GM23338 (cell line): Measurements from ENCODE around the gene CES4A. TPM values are rescaled to one million over a fixed set of nuclear protein-coding genes. Genes with fewer than 3 reads are reported as not detected.

Experiments
- ATAC-seq: fragments of 200-7000 bp; cut with Tn5 transposase; 3 replicates; pipeline ENCODE4 v1.9.1; 2020
- DNase-seq: peaks from one replicate; pipeline ENCODE4 v3.0.0-alpha.2; 2015; ENCODE audit warnings: low spot score
- H2AFZ ChIP-seq: fragments of 200-600 bp; sonication (generic); 2 replicates; pipeline ENCODE4 v1.8.0; 2016; ENCODE audit warnings: antibody characterized with exemption, mild to moderate bottlenecking, moderate library complexity
- H3F3A ChIP-seq: fragments of 200-600 bp; sonication (generic); replicated peaks from 2 replicates; pipeline ENCODE4 v1.8.0; 2017; ENCODE audit warnings: antibody characterized with exemption, mixed run types, low read depth
- H3K27ac ChIP-seq: fragments of 200-600 bp; sonication (generic); 2 replicates; pipeline ENCODE4 v1.6.1; 2016; ENCODE audit warnings: low read depth
- H3K27me3 ChIP-seq: fragments of 200-600 bp; sonication (generic); 2 replicates; pipeline ENCODE4 v1.8.0; 2016; ENCODE audit warnings: mild to moderate bottlenecking, mixed run types, moderate library complexity; ENCODE audit not compliant: insufficient read depth
- H3K36me3 ChIP-seq: fragments of 200-600 bp; sonication (generic); 2 replicates; pipeline ENCODE4 v1.8.0; 2016; ENCODE audit warnings: mild to moderate bottlenecking; ENCODE audit not compliant: insufficient read depth
- H3K4me1 ChIP-seq: fragments of 200-600 bp; sonication (generic); 2 replicates; pipeline ENCODE4 v1.8.0; 2016; ENCODE audit warnings: mild to moderate bottlenecking, moderate library complexity; ENCODE audit not compliant: insufficient read depth
- H3K4me2 ChIP-seq: fragments of 200-600 bp; sonication (generic); 2 replicates; pipeline ENCODE4 v1.7.1; 2017; ENCODE audit warnings: mixed run types
- H3K4me3 ChIP-seq: fragments of 200-600 bp; sonication (generic); 2 replicates; pipeline ENCODE4 v1.6.1; 2016; ENCODE audit warnings: mixed run types
- H3K79me2 ChIP-seq: fragments of 200-600 bp; sonication (generic); replicated peaks from 2 replicates; pipeline ENCODE4 v1.8.0; 2017; ENCODE audit warnings: mild to moderate bottlenecking; ENCODE audit not compliant: insufficient read depth
- H3K9me2 ChIP-seq: fragments of 200-600 bp; sonication (generic); 2 replicates; pipeline ENCODE4 v1.8.0; 2017; ENCODE audit not compliant: insufficient read depth
- H4K20me1 ChIP-seq: fragments of 200-600 bp; sonication (generic); replicated peaks from 2 replicates; pipeline ENCODE4 v1.8.0; 2017; ENCODE audit warnings: mild to moderate bottlenecking; ENCODE audit not compliant: insufficient read depth
- H3K27ac Mint-ChIP-seq: 2 replicates; pipeline ENCODE4 v1.8.0; 2020; ENCODE audit warnings: inconsistent platforms, mild to moderate bottlenecking, moderate library complexity, mixed read lengths
- H3K27me3 Mint-ChIP-seq: 3 replicates; pipeline ENCODE4 v1.8.0; 2022; ENCODE audit warnings: low read depth, mild to moderate bottlenecking, moderate library complexity, mixed read lengths, inconsistent platforms; ENCODE audit not compliant: insufficient read depth, poor library complexity
- H3K36me3 Mint-ChIP-seq: 3 replicates; pipeline ENCODE4 v1.8.0; 2021; ENCODE audit warnings: low read depth, mild to moderate bottlenecking, inconsistent platforms, moderate library complexity, mixed read lengths
- H3K4me1 Mint-ChIP-seq: 3 replicates; pipeline ENCODE4 v1.8.0; 2020; ENCODE audit warnings: mild to moderate bottlenecking, inconsistent platforms, mixed read lengths
- H3K4me3 Mint-ChIP-seq: 3 replicates; pipeline ENCODE4 v1.8.0; 2021; ENCODE audit warnings: moderate library complexity, mild to moderate bottlenecking, inconsistent platforms, mixed read lengths
- H3K9me3 Mint-ChIP-seq: 3 replicates; pipeline ENCODE4 v1.8.0; 2020; ENCODE audit warnings: moderate library complexity, mild to moderate bottlenecking, inconsistent platforms, mixed read lengths
- CREB1 ChIP-seq: fragments of 250-450 bp; sonication (Bioruptor Pico); IDR thresholded peaks from 2 replicates; pipeline ENCODE4 v1.5.0; 2020; ENCODE audit warnings: low read depth, mild to moderate bottlenecking, moderate library complexity
- ETS1 ChIP-seq: IDR thresholded peaks from 2 replicates; pipeline ENCODE4 v1.6.1; 2016; ENCODE audit warnings: antibody characterized with exemption
- EZH2 ChIP-seq: fragments of 200-600 bp; sonication (generic); IDR thresholded peaks from one replicate; pipeline ENCODE4 v1.8.0; 2017; ENCODE audit warnings: antibody characterized with exemption, mild to moderate bottlenecking, low read depth; ENCODE audit not compliant: unreplicated experiment
- EZH2phosphoT487 ChIP-seq: fragments of 200-600 bp; sonication (generic); IDR thresholded peaks from one replicate; pipeline ENCODE4 v1.8.1; 2018; ENCODE audit warnings: antibody characterized with exemption; ENCODE audit not compliant: unreplicated experiment
- NANOG ChIP-seq: IDR thresholded peaks from 2 replicates; pipeline ENCODE4 v1.6.1; 2016; ENCODE audit warnings: antibody characterized with exemption, borderline replicate concordance
- POLR2AphosphoS5 ChIP-seq: IDR thresholded peaks from 2 replicates; pipeline ENCODE4 v1.6.1; 2016; ENCODE audit warnings: antibody characterized with exemption, low read depth
- REST ChIP-seq: IDR thresholded peaks from one replicate; pipeline ENCODE4 v1.6.1; 2018; ENCODE audit warnings: antibody characterized with exemption; ENCODE audit not compliant: unreplicated experiment
- STAT1 ChIP-seq: IDR thresholded peaks from one replicate; pipeline ENCODE4 v1.6.1; 2016; ENCODE audit warnings: antibody characterized with exemption; ENCODE audit not compliant: unreplicated experiment
- ZNF114 ChIP-seq: fragments of 250-450 bp; sonication (Bioruptor Pico); IDR thresholded peaks from 2 replicates; pipeline ENCODE4 v1.5.0; 2020; ENCODE audit warnings: mild to moderate bottlenecking, moderate library complexity
- polyA plus RNA-seq: library from polyadenylated mRNA; unstranded; fragments of >200 nt; fragmentation: Nextera tagmentation; extraction: Ambion mirVana; gene quantifications from 2 replicates; pipeline ENCODE4 v1.2.1, GENCODE V29; 2016
- total RNA-seq: library from RNA; depleted of rRNA; stranded (reverse); fragments of >200 nt; shearing (Covaris generic); gene quantifications from 2 replicates; pipeline ENCODE4 v1.2.3, GENCODE V29; 2014
- TF ChIP-seq, protein P1 (sequence below), 2 experiments: fragments of 200-600 bp in 1 of 2; sonication (generic) in 1 of 2; conservative IDR thresholded peaks; 2 replicates each; pipeline versions ENCODE4 v1.5.1 to v1.6.1; 2016 to 2017; ENCODE audit warnings: antibody characterized with exemption in 2 of 2, low read depth in 2 of 2, mild to moderate bottlenecking in 2 of 2, moderate library complexity in 1 of 2

The CES4A gene
- total and polyA plus RNA-seq, 2 experiments from 2014 or later, result 0.10 to 0.42 TPM

DNA sequence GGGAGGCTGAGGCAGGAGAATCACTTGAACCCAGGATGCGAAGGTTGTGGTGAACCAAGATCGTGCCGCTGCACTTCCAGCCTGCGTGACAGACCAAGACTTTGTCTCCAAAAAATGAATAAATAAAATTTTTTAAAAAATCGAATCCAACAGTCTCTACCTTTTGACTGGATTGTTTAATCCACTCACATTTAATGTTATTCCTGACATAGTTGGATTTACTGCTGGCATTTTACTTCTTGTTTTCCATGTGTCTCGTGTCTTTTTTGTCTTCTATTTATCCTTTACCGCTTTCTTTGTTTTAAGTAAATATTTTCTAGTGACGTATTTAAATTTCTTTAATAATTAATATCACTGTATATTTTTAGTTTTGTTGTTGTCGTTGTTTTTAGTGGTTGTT, 5.4 kb upstream of the CES4A start:
- no peak overlapping the region for H3K27ac Mint-ChIP-seq
- Histone ChIP-seq H3K4me2 (no peak overlapping the region), H3K36me3 (no peaks in the 10 kb centered on the region), H3F3A (no peaks in the 10 kb centered on the region), H3K27ac (no peak overlapping the region), H2AFZ (no peak overlapping the region), H3K4me3 (no peak overlapping the region), H3K9me2 (no peaks in the 10 kb centered on the region), H4K20me1 (no peaks in the 10 kb centered on the region), H3K4me1 (no peaks in the 10 kb centered on the region), H3K27me3 (no peaks in the 10 kb centered on the region), H3K79me2 (no peaks in the 10 kb centered on the region)
- no peaks in the 10 kb centered on the region for H3K4me1 Mint-ChIP-seq
- peaks cover 2% of the 10 kb centered on the region for H3K27me3 Mint-ChIP-seq
- ATAC-seq, result no peak
- no peaks in the 10 kb centered on the region for H3K9me3 Mint-ChIP-seq
- DNase-seq, result no peak
- TF ChIP-seq STAT1 (no peak), ZNF114 (no peak)
- TF ChIP-seq, protein P1, sequence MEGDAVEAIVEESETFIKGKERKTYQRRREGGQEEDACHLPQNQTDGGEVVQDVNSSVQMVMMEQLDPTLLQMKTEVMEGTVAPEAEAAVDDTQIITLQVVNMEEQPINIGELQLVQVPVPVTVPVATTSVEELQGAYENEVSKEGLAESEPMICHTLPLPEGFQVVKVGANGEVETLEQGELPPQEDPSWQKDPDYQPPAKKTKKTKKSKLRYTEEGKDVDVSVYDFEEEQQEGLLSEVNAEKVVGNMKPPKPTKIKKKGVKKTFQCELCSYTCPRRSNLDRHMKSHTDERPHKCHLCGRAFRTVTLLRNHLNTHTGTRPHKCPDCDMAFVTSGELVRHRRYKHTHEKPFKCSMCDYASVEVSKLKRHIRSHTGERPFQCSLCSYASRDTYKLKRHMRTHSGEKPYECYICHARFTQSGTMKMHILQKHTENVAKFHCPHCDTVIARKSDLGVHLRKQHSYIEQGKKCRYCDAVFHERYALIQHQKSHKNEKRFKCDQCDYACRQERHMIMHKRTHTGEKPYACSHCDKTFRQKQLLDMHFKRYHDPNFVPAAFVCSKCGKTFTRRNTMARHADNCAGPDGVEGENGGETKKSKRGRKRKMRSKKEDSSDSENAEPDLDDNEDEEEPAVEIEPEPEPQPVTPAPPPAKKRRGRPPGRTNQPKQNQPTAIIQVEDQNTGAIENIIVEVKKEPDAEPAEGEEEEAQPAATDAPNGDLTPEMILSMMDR (conservative IDR thresholded peaks at IDR 0.05; ENCODE audit: low read depth in 2 of 2), result no peak
- H3K36me3 Mint-ChIP-seq, result no peaks in the 10 kb centered on the region
- no peak overlapping the region for H3K4me3 Mint-ChIP-seq

DNA sequence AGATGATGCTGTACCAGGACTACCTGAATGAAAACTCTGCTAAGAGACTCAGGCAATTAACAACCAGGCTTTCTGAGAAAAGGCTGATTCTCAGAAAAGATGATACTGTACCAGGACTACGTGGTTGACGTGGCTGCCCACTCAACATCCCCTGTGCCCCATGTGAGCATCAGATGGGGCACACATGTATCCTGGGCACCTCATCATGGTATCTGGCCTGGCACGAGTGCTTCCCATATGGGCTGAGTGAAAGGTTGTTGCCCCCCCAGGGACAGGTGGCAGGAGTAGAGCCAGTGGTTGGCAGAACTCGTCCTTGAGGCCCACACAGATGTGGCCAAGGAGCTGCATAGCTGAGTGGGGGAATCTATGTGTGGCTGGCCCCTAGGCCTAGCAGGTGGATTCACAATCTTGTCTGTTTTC, 3.5 kb upstream of the CES4A start:
- Histone ChIP-seq H3K9me2 (no peaks in the 10 kb centered on the region), H2AFZ (no peak overlapping the region), H3K27me3 (no peaks in the 10 kb centered on the region), H3K79me2 (no peaks in the 10 kb centered on the region), H3F3A (no peaks in the 10 kb centered on the region), H3K4me3 (no peak overlapping the region), H3K27ac (no peak overlapping the region), H3K4me2 (no peak overlapping the region), H3K4me1 (no peaks in the 10 kb centered on the region), H3K36me3 (no peaks in the 10 kb centered on the region), H4K20me1 (no peaks in the 10 kb centered on the region)
- ATAC-seq (no peak), DNase-seq (no peak)
- Mint-ChIP-seq H3K4me3 (no peak overlapping the region), H3K4me1 (no peaks in the 10 kb centered on the region), H3K36me3 (no peaks in the 10 kb centered on the region), H3K27me3 (peaks cover 2% of the 10 kb centered on the region), H3K27ac (no peak overlapping the region), H3K9me3 (no peaks in the 10 kb centered on the region)
- TF ChIP-seq REST, result no peak
- no peak for TF ChIP-seq NANOG
- TF ChIP-seq, protein P1 (conservative IDR thresholded peaks at IDR 0.05; ENCODE audit: low read depth in 2 of 2), result no peak
- TF ChIP-seq ZNF114, result no peak
- TF ChIP-seq CREB1 (CRISPR knock-in tag), result no peak
- no peak for TF ChIP-seq POLR2AphosphoS5
- TF ChIP-seq EZH2, result no peak
- TF ChIP-seq ETS1, result no peak
- no peak for TF ChIP-seq EZH2phosphoT487
